Mucosa of stomach (tissue), 1 donor: ENCODE results near the gene VPS52.

Source experiments
- H3K27me3 ChIP-seq: one replicate; pipeline ENCODE4 v1.7.0; 2013; ENCODE audit warnings: mild to moderate bottlenecking, low read length; ENCODE audit not compliant: control insufficient read depth, insufficient read depth
- H3K36me3 ChIP-seq: one replicate; pipeline ENCODE4 v1.7.0; 2013; ENCODE audit warnings: low read length; ENCODE audit not compliant: control insufficient read depth, insufficient read depth
- H3K4me1 ChIP-seq: one replicate; pipeline ENCODE4 v1.7.0; 2013; ENCODE audit warnings: mild to moderate bottlenecking, low read length; ENCODE audit not compliant: control insufficient read depth, insufficient read depth
- H3K4me3 ChIP-seq: one replicate; pipeline ENCODE4 v1.7.0; 2013; ENCODE audit warnings: low read length
- H3K9ac ChIP-seq: one replicate; pipeline ENCODE4 v1.7.0; 2013; ENCODE audit warnings: mild to moderate bottlenecking, low read length, moderate library complexity
- H3K9me3 ChIP-seq: one replicate; pipeline ENCODE4 v1.7.0; 2013; ENCODE audit warnings: mild to moderate bottlenecking, low read length, moderate library complexity; ENCODE audit not compliant: control insufficient read depth
- donor health status: Pancreatic carcinoma.

The VPS52 gene

GRCh38 chr6:33297956-33298772 lies 26.5 kb upstream of the VPS52 start:
- H3K27me3 ChIP-seq, result no peaks in the 10 kb centered on the region
- peak overlapping the region; percentile 95 for H3K9ac ChIP-seq
- no peaks in the 10 kb centered on the region for H3K9me3 ChIP-seq
- peak overlapping the region; percentile 50 for H3K4me3 ChIP-seq
- H3K4me1 ChIP-seq, result peaks cover 8% of the 10 kb centered on the region
- peaks cover 7% of the 10 kb centered on the region for H3K36me3 ChIP-seq

- no peak overlapping the region for H3K4me3 ChIP-seq
- no peaks in the 10 kb centered on the region for H3K27me3 ChIP-seq
- peak overlapping the region; percentile 65 for H3K9ac ChIP-seq
- H3K9me3 ChIP-seq, result no peaks in the 10 kb centered on the region
- peaks cover 7% of the 10 kb centered on the region for H3K36me3 ChIP-seq
- peaks cover 8% of the 10 kb centered on the region for H3K4me1 ChIP-seq
These were observed 25.8 kb upstream of the VPS52 start for GRCh38 chr6:33297406-33297955.

- Histone ChIP-seq H3K27me3 (no peaks in the 10 kb centered on the region), H3K4me1 (peaks cover 8% of the 10 kb centered on the region), H3K36me3 (peaks cover 7% of the 10 kb centered on the region), H3K9me3 (no peaks in the 10 kb centered on the region), H3K4me3 (no peak overlapping the region), H3K9ac (peak overlapping the region; percentile 65)
These were observed 25.2 kb upstream of the VPS52 start for GRCh38 chr6:33296797-33297405.

GRCh38 chr6:33295621-33296369 lies 24.1 kb upstream of the VPS52 start:
- Histone ChIP-seq H3K4me3 (no peak overlapping the region), H3K27me3 (no peaks in the 10 kb centered on the region), H3K9ac (no peak overlapping the region), H3K36me3 (peaks cover 7% of the 10 kb centered on the region), H3K9me3 (no peaks in the 10 kb centered on the region), H3K4me1 (peaks cover 8% of the 10 kb centered on the region)

GRCh38 chr6:33294086-33294823 lies 22.6 kb upstream of the VPS52 start:
- Histone ChIP-seq H3K9ac (no peak overlapping the region), H3K27me3 (no peaks in the 10 kb centered on the region), H3K4me1 (peaks cover 16% of the 10 kb centered on the region), H3K36me3 (peaks cover 7% of the 10 kb centered on the region), H3K9me3 (no peaks in the 10 kb centered on the region), H3K4me3 (no peak overlapping the region)

GRCh38 chr6:33292996-33293682 lies 21.5 kb upstream of the VPS52 start:
- Histone ChIP-seq H3K4me3 (no peak overlapping the region), H3K9me3 (no peaks in the 10 kb centered on the region), H3K4me1 (peaks cover 20% of the 10 kb centered on the region), H3K36me3 (peaks cover 7% of the 10 kb centered on the region), H3K9ac (no peak overlapping the region), H3K27me3 (no peaks in the 10 kb centered on the region)

- Histone ChIP-seq H3K36me3 (no peaks in the 10 kb centered on the region), H3K27me3 (no peaks in the 10 kb centered on the region), H3K9me3 (no peaks in the 10 kb centered on the region), H3K4me1 (peaks cover 16% of the 10 kb centered on the region), H3K9ac (peak overlapping the region; percentile 77), H3K4me3 (peak overlapping the region; percentile 78)
These were observed 18.8 kb upstream of the VPS52 start for GRCh38 chr6:33290459-33290858.

- Histone ChIP-seq H3K36me3 (no peaks in the 10 kb centered on the region), H3K9me3 (no peaks in the 10 kb centered on the region), H3K27me3 (no peaks in the 10 kb centered on the region), H3K4me3 (peak overlapping the region; percentile 78), H3K9ac (peak overlapping the region; percentile 77), H3K4me1 (peaks cover 16% of the 10 kb centered on the region)
These were observed 18.2 kb upstream of the VPS52 start for GRCh38 chr6:33289784-33290315.

- H3K4me1 ChIP-seq, result peaks cover 16% of the 10 kb centered on the region
- H3K4me3 ChIP-seq, result peak within 1 kb of the TSS; percentile 78
- peak within 1 kb of the TSS; percentile 77 for H3K9ac ChIP-seq
- no peaks in the 10 kb centered on the region for H3K36me3 ChIP-seq
- no peaks in the 10 kb centered on the region for H3K9me3 ChIP-seq
- no peaks in the 10 kb centered on the region for H3K27me3 ChIP-seq
These were observed 17.5 kb upstream of the VPS52 start, which contains the start of the genes PFDN6 and WDR46 for GRCh38 chr6:33288921-33289783. Gene PFDN6 (plus strand): TSS chr6:33289601. CDS start chr6:33289857, 256 bp downstream. Gene WDR46 (minus strand): TSS chr6:33289239. CDS start chr6:33289170, 69 bp downstream.
